ENCODE measurements around the gene MYL5. TPM values are rescaled to one million over a fixed set of nuclear protein-coding genes. Genes with fewer than 3 reads are reported as not detected.
A peak's percentile ranks its signal among the peaks of the same experiment; 100 is the strongest.

Gene MYL5
- total and polyA plus RNA-seq, 2 of the 13 experiments (the other 11 are each of a cell fraction or from before 2014, with no cell fraction given): 6.5 to 16.0 TPM

- TF ChIP-seq E2F5 (CRISPR knock-in tag; conservative IDR thresholded peaks at IDR 0.05) (no peak), ELF1 (CRISPR knock-in tag; IDR thresholded peaks at IDR 0.05) (no peak), CBX1 (IDR thresholded peaks at IDR 0.05; ENCODE audit: low read depth) (peak; percentile 64), ZBTB3 (CRISPR knock-in tag; IDR thresholded peaks at IDR 0.05; ENCODE audit: borderline replicate concordance, low read depth) (peak; percentile 88; the same call in 1 of the 2 replicates), SYNCRIP (IDR thresholded peaks at IDR 0.05; ENCODE audit: insufficient read depth, low read depth, low read length) (no peak), MIXL1 (CRISPR knock-in tag; IDR thresholded peaks at IDR 0.05) (peak; percentile 50; the same call in 1 of the 2 replicates), MBNL3 (CRISPR knock-in tag; conservative IDR thresholded peaks at IDR 0.05) (no peak), TEAD3 (CRISPR knock-in tag; optimal IDR thresholded peaks at IDR 0.05; ENCODE audit: borderline replicate concordance) (peak; percentile 62), DPF2 (CRISPR knock-in tag; IDR thresholded peaks at IDR 0.05; ENCODE audit: borderline replicate concordance, low read depth) (peak; percentile 74; the same call in 1 of the 2 replicates), NFE2L2 (IDR thresholded peaks at IDR 0.05; ENCODE audit: low read length) (no peak), ZNF615 (CRISPR knock-in tag; IDR thresholded peaks at IDR 0.05; ENCODE audit: borderline replicate concordance) (no peak), ZHX1 (CRISPR knock-in tag; IDR thresholded peaks at IDR 0.05; ENCODE audit: low read depth) (no peak), TRIM24 (CRISPR knock-in tag; IDR thresholded peaks at IDR 0.05) (peak; percentile 11; the same call in 1 of the 2 replicates), ZFYVE20 (CRISPR knock-in tag; IDR thresholded peaks at IDR 0.05; ENCODE audit: borderline replicate concordance, low read depth) (no peak), FOXP1 (IDR thresholded peaks at IDR 0.05) (no peak), FOXP1 (CRISPR knock-in tag; IDR thresholded peaks at IDR 0.05) (peak; percentile 88), THAP11 (CRISPR knock-in tag; IDR thresholded peaks at IDR 0.05) (no peak), ZNF383 (CRISPR knock-in tag; IDR thresholded peaks at IDR 0.05; ENCODE audit: borderline replicate concordance) (no peak), ZNF563 (CRISPR knock-in tag; IDR thresholded peaks at IDR 0.05) (no peak; the same call in 1 of the 2 replicates), ZNF691 (CRISPR knock-in tag; IDR thresholded peaks at IDR 0.05; ENCODE audit: borderline replicate concordance, low read depth) (0 out of 2 replicates have a peak, but pooled peaks have one; percentile 51), RFX1 (IDR thresholded peaks at IDR 0.05) (no peak), ZNF678 (CRISPR knock-in tag; IDR thresholded peaks at IDR 0.05) (no peak), ZNF275 (CRISPR knock-in tag; IDR thresholded peaks at IDR 0.05; ENCODE audit: borderline replicate concordance) (no peak), AGO2 (optimal IDR thresholded peaks at IDR 0.05; ENCODE audit: low read depth, low read length) (no peak), ZNF510 (CRISPR knock-in tag; IDR thresholded peaks at IDR 0.05; ENCODE audit: low read depth) (no peak)
Measured at GRCh38 chr4:658681-659667, 15.4 kb upstream of the MYL5 start (continued).
